ENCODE data around the gene SH2D4B.

DNA sequence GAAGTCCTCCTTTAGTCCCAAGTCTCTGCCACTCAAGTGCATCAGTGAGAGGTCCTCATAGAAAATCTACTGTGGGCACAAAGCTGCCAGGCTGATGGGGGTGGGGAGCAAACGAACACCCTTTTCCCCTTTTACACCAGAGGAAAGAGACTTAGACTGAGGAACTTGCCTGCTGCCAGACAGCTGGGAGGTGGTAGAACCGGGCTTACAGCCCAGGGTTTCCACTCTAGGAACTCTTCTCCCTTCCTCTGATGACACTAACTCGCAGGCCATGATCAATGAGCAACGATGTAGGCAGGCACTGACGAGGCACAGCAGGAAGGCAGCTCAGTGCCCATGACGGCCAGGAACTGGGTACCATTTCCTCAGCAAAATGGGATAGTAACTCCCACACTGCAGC is 11.0 kb upstream of the SH2D4B start:
- TF ChIP-seq, protein P1, sequence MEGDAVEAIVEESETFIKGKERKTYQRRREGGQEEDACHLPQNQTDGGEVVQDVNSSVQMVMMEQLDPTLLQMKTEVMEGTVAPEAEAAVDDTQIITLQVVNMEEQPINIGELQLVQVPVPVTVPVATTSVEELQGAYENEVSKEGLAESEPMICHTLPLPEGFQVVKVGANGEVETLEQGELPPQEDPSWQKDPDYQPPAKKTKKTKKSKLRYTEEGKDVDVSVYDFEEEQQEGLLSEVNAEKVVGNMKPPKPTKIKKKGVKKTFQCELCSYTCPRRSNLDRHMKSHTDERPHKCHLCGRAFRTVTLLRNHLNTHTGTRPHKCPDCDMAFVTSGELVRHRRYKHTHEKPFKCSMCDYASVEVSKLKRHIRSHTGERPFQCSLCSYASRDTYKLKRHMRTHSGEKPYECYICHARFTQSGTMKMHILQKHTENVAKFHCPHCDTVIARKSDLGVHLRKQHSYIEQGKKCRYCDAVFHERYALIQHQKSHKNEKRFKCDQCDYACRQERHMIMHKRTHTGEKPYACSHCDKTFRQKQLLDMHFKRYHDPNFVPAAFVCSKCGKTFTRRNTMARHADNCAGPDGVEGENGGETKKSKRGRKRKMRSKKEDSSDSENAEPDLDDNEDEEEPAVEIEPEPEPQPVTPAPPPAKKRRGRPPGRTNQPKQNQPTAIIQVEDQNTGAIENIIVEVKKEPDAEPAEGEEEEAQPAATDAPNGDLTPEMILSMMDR (IDR thresholded peaks at IDR 0.05; ENCODE audit: low read length): no peak
- no peak for TF ChIP-seq EZH2 (IDR thresholded peaks at IDR 0.05; ENCODE audit: borderline replicate concordance, low read length)

All from OCI-LY1 (cell line).